HG03575 (cell line): ENCODE data around the gene EHD2.
"Not testable (repeated sequence)": the region's sequence is repeated elsewhere in the genome, so short reads cannot be mapped to it uniquely, and the experiment has no call there.

ENCODE experiments used
- ATAC-seq: cut with Tn5 transposase; IDR thresholded peaks from one replicate; pipeline ENCODE4 v1.9.1; 2021; ENCODE audit not compliant: unreplicated experiment, insufficient number of reproducible peaks, low FRiP score; ENCODE audit errors: extremely low read depth

The EHD2 gene

DNA sequence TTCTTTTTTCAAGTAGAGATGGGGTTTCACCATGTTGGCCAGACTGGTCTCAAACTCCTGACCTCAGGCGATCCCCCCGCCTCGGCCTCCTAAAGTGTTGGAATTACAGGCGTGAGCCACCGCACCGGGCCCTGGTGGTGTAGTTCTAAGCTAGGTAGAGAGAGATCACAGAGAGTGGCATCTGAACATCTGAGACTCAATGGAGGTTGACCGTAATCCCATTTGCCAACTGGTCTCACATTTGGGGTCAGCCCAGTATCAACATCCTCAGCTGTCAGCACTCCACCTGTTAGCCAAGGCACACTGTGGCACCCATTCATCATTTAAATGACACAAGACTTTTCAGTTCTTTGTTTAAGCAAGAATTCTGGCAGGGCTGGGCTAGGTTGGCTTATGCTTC lies 73.3 kb downstream of the EHD2 start:
- ATAC-seq, result no peak

DNA sequence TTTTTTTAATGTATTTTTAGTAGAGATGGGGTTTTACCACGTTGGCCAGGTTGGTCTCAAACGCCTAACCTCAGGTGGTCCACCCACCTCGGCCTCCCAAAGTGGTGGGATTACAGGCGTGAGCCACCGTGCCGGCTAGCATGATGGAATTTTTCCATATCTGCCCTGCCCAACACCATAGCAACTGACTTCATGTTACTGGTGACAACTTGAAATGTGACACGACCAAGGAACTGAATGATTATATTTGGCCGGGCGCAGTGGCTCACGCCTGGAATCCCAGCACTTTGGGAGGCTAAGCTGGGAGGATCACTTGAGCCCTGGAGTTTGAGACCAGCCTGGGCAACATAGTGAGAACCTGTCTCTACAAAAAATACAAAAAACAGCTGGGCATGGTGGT lies 74.1 kb downstream of the EHD2 start:
- ATAC-seq, result not testable (repeated sequence)

DNA sequence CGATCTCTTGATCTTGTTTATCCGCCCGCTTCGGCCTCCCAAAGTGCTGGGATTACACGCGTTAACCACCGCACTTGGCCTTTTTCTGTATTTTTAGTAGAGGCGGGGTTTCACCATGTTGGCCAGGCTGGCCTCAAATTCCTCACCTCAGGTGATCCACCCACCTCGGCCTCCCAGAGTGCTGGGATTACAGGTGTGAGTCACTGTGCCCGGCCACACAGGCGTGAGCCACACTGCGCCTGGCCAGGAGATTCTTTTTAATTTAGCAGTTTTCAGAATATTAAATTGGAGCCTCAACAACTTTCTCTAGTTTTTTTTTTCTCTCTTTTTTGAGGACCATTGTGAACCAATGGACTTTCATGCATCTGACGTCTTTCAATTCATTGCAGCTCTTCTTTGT lies 76.6 kb downstream of the EHD2 start:
- ATAC-seq, result not testable (repeated sequence)

DNA sequence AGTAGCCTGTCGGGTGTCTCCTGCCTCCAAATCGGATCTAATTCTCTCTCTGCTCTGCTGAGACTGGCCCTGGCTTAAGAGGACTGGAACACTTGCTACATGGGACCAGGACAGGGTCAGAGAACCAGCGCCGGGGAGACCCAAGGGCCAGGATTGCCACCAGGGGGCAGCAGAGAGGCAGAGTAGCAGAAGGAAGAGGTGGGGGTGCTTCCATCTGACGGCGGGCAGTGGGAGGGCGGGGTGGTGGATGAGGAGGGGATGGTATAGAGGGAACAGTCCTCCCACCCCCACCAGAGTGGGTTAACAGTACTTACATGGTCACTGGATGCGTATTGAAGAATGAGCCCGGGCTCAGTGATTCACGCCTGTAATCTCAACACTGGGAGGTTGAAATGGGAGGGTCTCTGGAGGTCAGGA lies 77.2 kb downstream of the EHD2 start:
- no peak for ATAC-seq

DNA sequence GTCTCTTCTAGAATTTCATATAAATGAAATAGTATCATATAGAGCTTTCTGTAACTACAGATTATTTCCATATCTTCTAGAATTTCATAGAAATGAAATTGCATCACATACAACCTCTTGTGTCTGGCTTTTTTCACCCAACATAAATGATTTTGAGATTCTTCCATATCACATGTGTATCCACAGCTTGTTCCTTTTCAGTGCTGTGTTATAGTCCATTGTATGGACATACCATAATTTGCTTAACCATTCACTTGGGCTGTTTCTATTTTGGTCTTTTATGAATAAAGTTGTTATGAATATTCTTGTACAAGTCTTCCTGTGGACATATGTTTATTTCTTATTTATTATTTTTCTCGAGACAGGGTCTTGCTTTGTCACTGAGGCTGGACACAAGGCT lies 79.4 kb downstream of the EHD2 start:
- ATAC-seq, result no peak
